GM23338 (cell line): ENCODE results near the gene DUSP8. TPM values are rescaled to one million over a fixed set of nuclear protein-coding genes. Genes with fewer than 3 reads are reported as not detected.

ENCODE experiments used
- ATAC-seq: fragments of 200-7000 bp; cut with Tn5 transposase; 3 replicates; pipeline ENCODE4 v1.9.1; 2020
- DNase-seq: peaks from one replicate; pipeline ENCODE4 v3.0.0-alpha.2; 2015; ENCODE audit warnings: low spot score
- H2AFZ ChIP-seq: fragments of 200-600 bp; sonication (generic); 2 replicates; pipeline ENCODE4 v1.8.0; 2016; ENCODE audit warnings: antibody characterized with exemption, mild to moderate bottlenecking, moderate library complexity
- H3F3A ChIP-seq: fragments of 200-600 bp; sonication (generic); replicated peaks from 2 replicates; pipeline ENCODE4 v1.8.0; 2017; ENCODE audit warnings: antibody characterized with exemption, mixed run types, low read depth
- H3K27ac ChIP-seq: fragments of 200-600 bp; sonication (generic); 2 replicates; pipeline ENCODE4 v1.6.1; 2016; ENCODE audit warnings: low read depth
- H3K27me3 ChIP-seq: fragments of 200-600 bp; sonication (generic); 2 replicates; pipeline ENCODE4 v1.8.0; 2016; ENCODE audit warnings: mild to moderate bottlenecking, mixed run types, moderate library complexity; ENCODE audit not compliant: insufficient read depth
- H3K36me3 ChIP-seq: fragments of 200-600 bp; sonication (generic); 2 replicates; pipeline ENCODE4 v1.8.0; 2016; ENCODE audit warnings: mild to moderate bottlenecking; ENCODE audit not compliant: insufficient read depth
- H3K4me1 ChIP-seq: fragments of 200-600 bp; sonication (generic); 2 replicates; pipeline ENCODE4 v1.8.0; 2016; ENCODE audit warnings: mild to moderate bottlenecking, moderate library complexity; ENCODE audit not compliant: insufficient read depth
- H3K4me2 ChIP-seq: fragments of 200-600 bp; sonication (generic); 2 replicates; pipeline ENCODE4 v1.7.1; 2017; ENCODE audit warnings: mixed run types
- H3K4me3 ChIP-seq: fragments of 200-600 bp; sonication (generic); 2 replicates; pipeline ENCODE4 v1.6.1; 2016; ENCODE audit warnings: mixed run types
- H3K79me2 ChIP-seq: fragments of 200-600 bp; sonication (generic); replicated peaks from 2 replicates; pipeline ENCODE4 v1.8.0; 2017; ENCODE audit warnings: mild to moderate bottlenecking; ENCODE audit not compliant: insufficient read depth
- H3K9me2 ChIP-seq: fragments of 200-600 bp; sonication (generic); 2 replicates; pipeline ENCODE4 v1.8.0; 2017; ENCODE audit not compliant: insufficient read depth
- H4K20me1 ChIP-seq: fragments of 200-600 bp; sonication (generic); replicated peaks from 2 replicates; pipeline ENCODE4 v1.8.0; 2017; ENCODE audit warnings: mild to moderate bottlenecking; ENCODE audit not compliant: insufficient read depth
- H3K27ac Mint-ChIP-seq: 2 replicates; pipeline ENCODE4 v1.8.0; 2020; ENCODE audit warnings: inconsistent platforms, mild to moderate bottlenecking, moderate library complexity, mixed read lengths
- H3K27me3 Mint-ChIP-seq: 3 replicates; pipeline ENCODE4 v1.8.0; 2022; ENCODE audit warnings: low read depth, mild to moderate bottlenecking, moderate library complexity, mixed read lengths, inconsistent platforms; ENCODE audit not compliant: insufficient read depth, poor library complexity
- H3K36me3 Mint-ChIP-seq: 3 replicates; pipeline ENCODE4 v1.8.0; 2021; ENCODE audit warnings: low read depth, mild to moderate bottlenecking, inconsistent platforms, moderate library complexity, mixed read lengths
- H3K4me1 Mint-ChIP-seq: 3 replicates; pipeline ENCODE4 v1.8.0; 2020; ENCODE audit warnings: mild to moderate bottlenecking, inconsistent platforms, mixed read lengths
- H3K4me3 Mint-ChIP-seq: 3 replicates; pipeline ENCODE4 v1.8.0; 2021; ENCODE audit warnings: moderate library complexity, mild to moderate bottlenecking, inconsistent platforms, mixed read lengths
- H3K9me3 Mint-ChIP-seq: 3 replicates; pipeline ENCODE4 v1.8.0; 2020; ENCODE audit warnings: moderate library complexity, mild to moderate bottlenecking, inconsistent platforms, mixed read lengths
- ETS1 ChIP-seq: IDR thresholded peaks from 2 replicates; pipeline ENCODE4 v1.6.1; 2016; ENCODE audit warnings: antibody characterized with exemption
- EZH2 ChIP-seq: fragments of 200-600 bp; sonication (generic); IDR thresholded peaks from one replicate; pipeline ENCODE4 v1.8.0; 2017; ENCODE audit warnings: antibody characterized with exemption, mild to moderate bottlenecking, low read depth; ENCODE audit not compliant: unreplicated experiment
- EZH2phosphoT487 ChIP-seq: fragments of 200-600 bp; sonication (generic); IDR thresholded peaks from one replicate; pipeline ENCODE4 v1.8.1; 2018; ENCODE audit warnings: antibody characterized with exemption; ENCODE audit not compliant: unreplicated experiment
- POLR2AphosphoS5 ChIP-seq: IDR thresholded peaks from 2 replicates; pipeline ENCODE4 v1.6.1; 2016; ENCODE audit warnings: antibody characterized with exemption, low read depth
- ZNF114 ChIP-seq: fragments of 250-450 bp; sonication (Bioruptor Pico); IDR thresholded peaks from 2 replicates; pipeline ENCODE4 v1.5.0; 2020; ENCODE audit warnings: mild to moderate bottlenecking, moderate library complexity
- ZNF331 ChIP-seq: fragments of 250-450 bp; sonication (Bioruptor Pico); IDR thresholded peaks from 2 replicates; pipeline ENCODE4 v1.5.0; 2020; ENCODE audit warnings: low read depth, mild to moderate bottlenecking, moderate library complexity
- polyA plus RNA-seq: library from polyadenylated mRNA; unstranded; fragments of >200 nt; fragmentation: Nextera tagmentation; extraction: Ambion mirVana; gene quantifications from 2 replicates; pipeline ENCODE4 v1.2.1, GENCODE V29; 2016
- total RNA-seq: library from RNA; depleted of rRNA; stranded (reverse); fragments of >200 nt; shearing (Covaris generic); gene quantifications from 2 replicates; pipeline ENCODE4 v1.2.3, GENCODE V29; 2014

The DUSP8 gene
- total and polyA plus RNA-seq, 2 experiments from 2014 or later: 1.1 TPM

DNA sequence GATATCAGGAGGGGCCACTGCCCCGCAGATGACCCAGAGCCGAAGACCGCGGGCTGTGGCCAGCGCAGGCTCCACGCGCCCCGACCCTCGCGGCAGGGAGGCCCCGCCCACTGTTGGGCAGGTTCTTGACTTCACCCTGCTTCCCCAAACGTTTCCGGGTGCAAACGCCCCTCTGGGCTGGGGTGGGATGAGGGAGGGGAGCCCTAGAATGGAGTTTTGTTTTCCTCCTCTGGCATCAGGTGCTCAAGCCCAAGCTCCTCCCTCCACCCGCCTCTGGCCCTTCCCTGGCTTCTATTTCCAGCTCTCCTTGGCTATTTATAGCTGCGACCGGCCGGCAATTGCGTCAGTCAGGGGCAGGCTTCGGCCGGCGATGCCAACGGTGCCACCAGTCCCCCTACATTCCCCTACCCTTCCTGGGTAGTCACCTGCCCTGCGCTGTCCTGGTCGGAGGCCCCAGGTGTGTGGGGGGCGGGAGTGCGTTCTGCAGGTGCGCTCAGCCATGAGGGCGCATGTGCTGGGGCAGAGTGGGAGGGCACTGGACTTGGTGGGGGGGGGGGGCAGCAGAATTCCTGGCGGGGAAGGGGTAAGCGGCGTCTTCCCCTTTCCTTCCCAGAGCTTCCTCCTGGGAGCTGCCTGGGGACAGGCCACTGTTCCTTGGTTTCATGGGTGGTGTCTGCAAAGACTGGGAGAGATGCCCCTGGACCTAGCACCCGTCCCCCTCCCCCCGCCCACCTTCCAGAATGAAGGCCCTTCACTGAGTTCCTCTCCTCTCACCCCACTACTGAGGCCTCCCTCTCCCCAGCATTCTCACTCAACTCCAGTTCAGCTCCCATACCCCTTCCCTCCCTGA, 23.6 kb downstream of the DUSP8 start:
- Histone ChIP-seq H3K27me3 (peaks cover 54% of the 10 kb centered on the region), H3K4me2 (peak overlapping the region; percentile 88)
- H3K4me3 Mint-ChIP-seq: peak overlapping the region; percentile 71

GRCh38 chr11:1547467-1548098, 24.5 kb downstream of the DUSP8 start:
- H3K9me3 Mint-ChIP-seq: no peaks in the 10 kb centered on the region
- Histone ChIP-seq H3K27ac (no peak overlapping the region), H3K27me3 (peaks cover 50% of the 10 kb centered on the region), H3K36me3 (no peaks in the 10 kb centered on the region), H2AFZ (peak overlapping the region; percentile 47; the same call in 1 of the 2 replicates), H3F3A (no peaks in the 10 kb centered on the region), H4K20me1 (no peaks in the 10 kb centered on the region), H3K9me2 (no peaks in the 10 kb centered on the region), H3K4me2 (peak overlapping the region; percentile 88), H3K4me3 (peak overlapping the region; percentile 60), H3K79me2 (no peaks in the 10 kb centered on the region), H3K4me1 (peaks cover 13% of the 10 kb centered on the region; the same call in 1 of the 2 replicates)
- H3K4me3 Mint-ChIP-seq: peak overlapping the region; percentile 57; the same call in 2 of the 3 replicates
- no peak overlapping the region for H3K27ac Mint-ChIP-seq
- peaks cover 39% of the 10 kb centered on the region for H3K27me3 Mint-ChIP-seq
- ATAC-seq: peak; percentile 8
- H3K36me3 Mint-ChIP-seq: no peaks in the 10 kb centered on the region
- no peak for TF ChIP-seq ZNF114
- TF ChIP-seq POLR2AphosphoS5: no peak
- peak; percentile 50 for TF ChIP-seq EZH2
- peaks cover 5% of the 10 kb centered on the region; the same call in 2 of the 3 replicates for H3K4me1 Mint-ChIP-seq
- no peak for DNase-seq

More for the DNA sequence above, 23.6 kb downstream of the DUSP8 start:
- no peaks in the 10 kb centered on the region for H3K36me3 ChIP-seq
- Mint-ChIP-seq H3K4me1 (peaks cover 5% of the 10 kb centered on the region; the same call in 2 of the 3 replicates), H3K36me3 (no peaks in the 10 kb centered on the region), H3K27ac (no peak overlapping the region), H3K27me3 (peaks cover 43% of the 10 kb centered on the region), H3K9me3 (no peaks in the 10 kb centered on the region)
- no peaks in the 10 kb centered on the region for H3K9me2 ChIP-seq
- H3K4me3 ChIP-seq: peak overlapping the region; percentile 60
- no peaks in the 10 kb centered on the region for H3F3A ChIP-seq
- peaks cover 13% of the 10 kb centered on the region; the same call in 1 of the 2 replicates for H3K4me1 ChIP-seq
- no peak overlapping the region for H3K27ac ChIP-seq
- TF ChIP-seq POLR2AphosphoS5 (peak; percentile 77), ZNF331 (CRISPR knock-in tag) (no peak), EZH2phosphoT487 (no peak), EZH2 (peak; percentile 47), ETS1 (peak; percentile 59; the same call in 1 of the 2 replicates)
- H3K79me2 ChIP-seq: no peaks in the 10 kb centered on the region
- H2AFZ ChIP-seq: peak overlapping the region; percentile 52
- ATAC-seq (peak; percentile 34), DNase-seq (peak; percentile 76)
- no peaks in the 10 kb centered on the region for H4K20me1 ChIP-seq
